Measurements from ENCODE around the gene PCDHB9. TPM values are rescaled to one million over a fixed set of nuclear protein-coding genes. Genes with fewer than 3 reads are reported as not detected.
A peak's percentile ranks its signal among the peaks of the same experiment; 100 is the strongest.
"Not testable (repeated sequence)": the region's sequence is repeated elsewhere in the genome, so short reads cannot be mapped to it uniquely, and the experiment has no call there.

The PCDHB9 gene
- total and polyA plus RNA-seq, 9 of the 15 experiments (the other 6 are each of a cell fraction or from before 2014, with no cell fraction given), result not detected

DNA sequence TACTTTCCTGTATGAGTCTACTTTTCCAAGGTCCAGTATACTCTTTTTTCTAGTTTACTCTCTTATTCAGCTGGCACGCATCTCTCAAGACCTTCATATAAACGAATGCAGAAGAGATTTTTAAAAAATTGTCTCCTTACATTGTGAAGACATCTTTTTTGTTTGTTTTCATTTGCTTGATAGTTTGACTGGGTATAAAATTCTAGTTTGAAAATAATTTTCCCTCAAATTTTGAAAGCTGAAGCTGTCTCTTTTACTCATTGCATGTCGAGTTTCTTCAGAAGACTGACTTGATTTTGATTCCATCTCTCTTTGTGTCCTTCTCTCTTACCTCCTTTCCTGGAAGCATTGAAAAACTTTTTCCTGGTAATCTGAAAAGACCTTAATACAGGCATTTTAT, 9.4 kb downstream of the PCDHB9 start:
- CTCF ChIA-PET (ENCODE audit: low intra/inter-chr PET ratio), result no interaction called here
- H3K27ac ChIP-seq (ENCODE audit: extremely low read depth, low read depth, low read length), result no peak overlapping the region
- WGBS (ENCODE audit: insufficient coverage, low coverage, missing lambda C conversion rate), result 0% methylated on average over 3 of the region's 3 CpGs
- POLR2A ChIA-PET, result interaction anchor here (0.6 to 1.0 kb wide), 2 partner anchors 47 to 65 kb away, joined by 3 read pairs; no protein-coding TSS in a partner anchor
- H2AFZ ChIP-seq (ENCODE audit: low read depth, low read length), result no peak overlapping the region
- no peak overlapping the region for H3K4me2 ChIP-seq (ENCODE audit: insufficient read depth, low read length)
- peak; percentile 73; the same call in 1 of the 2 replicates for TF ChIP-seq ZFP1 (CRISPR knock-in tag; IDR thresholded peaks at IDR 0.05)
- no peak for TF ChIP-seq ZNF561 (CRISPR knock-in tag; conservative IDR thresholded peaks at IDR 0.05)
- H3K4me3 ChIP-seq, result no peak overlapping the region
- BruUV-seq (replicated peaks), result no TSS peak
- ATAC-seq, result no peak
- H3K9me3 ChIP-seq (replicated peaks; ENCODE audit: control insufficient read depth, insufficient read depth, low read depth, low read length), result no peaks in the 10 kb centered on the region
- H3K9me1 ChIP-seq (ENCODE audit: control insufficient read depth, insufficient read depth, low read length), result no peaks in the 10 kb centered on the region
- in situ Hi-C loops (cut with MboI), result no loop called here
- DNase-seq (ENCODE audit: extremely low read depth in 1 of 4, low spot score in 3 of 4), result no peak
- H3K36me3 ChIP-seq (ENCODE audit: control insufficient read depth, insufficient read depth, low read length), result no peaks in the 10 kb centered on the region
- no peaks in the 10 kb centered on the region for H3K79me2 ChIP-seq (ENCODE audit: control insufficient read depth, insufficient read depth, low read length)
- no peaks in the 10 kb centered on the region for H3K4me1 ChIP-seq (replicated peaks in 1 of 2; ENCODE audit: control insufficient read depth in 2 of 2, insufficient read depth in 2 of 2, low read length in 2 of 2)
- H3K27me3 ChIP-seq (ENCODE audit: control insufficient read depth in 2 of 2, insufficient read depth in 2 of 2, low read length in 2 of 2), result no peaks in the 10 kb centered on the region
- FAIRE-seq, result no peak
- intact Hi-C loops (cut with micrococcal nuclease), result no loop called here
- H3K9ac ChIP-seq (ENCODE audit: insufficient read depth in 1 of 2, low read depth in 2 of 2, low read length in 2 of 2), result no peak overlapping the region
- H4K20me1 ChIP-seq (replicated peaks; ENCODE audit: control insufficient read depth, insufficient read depth, low read length), result no peaks in the 10 kb centered on the region

DNA sequence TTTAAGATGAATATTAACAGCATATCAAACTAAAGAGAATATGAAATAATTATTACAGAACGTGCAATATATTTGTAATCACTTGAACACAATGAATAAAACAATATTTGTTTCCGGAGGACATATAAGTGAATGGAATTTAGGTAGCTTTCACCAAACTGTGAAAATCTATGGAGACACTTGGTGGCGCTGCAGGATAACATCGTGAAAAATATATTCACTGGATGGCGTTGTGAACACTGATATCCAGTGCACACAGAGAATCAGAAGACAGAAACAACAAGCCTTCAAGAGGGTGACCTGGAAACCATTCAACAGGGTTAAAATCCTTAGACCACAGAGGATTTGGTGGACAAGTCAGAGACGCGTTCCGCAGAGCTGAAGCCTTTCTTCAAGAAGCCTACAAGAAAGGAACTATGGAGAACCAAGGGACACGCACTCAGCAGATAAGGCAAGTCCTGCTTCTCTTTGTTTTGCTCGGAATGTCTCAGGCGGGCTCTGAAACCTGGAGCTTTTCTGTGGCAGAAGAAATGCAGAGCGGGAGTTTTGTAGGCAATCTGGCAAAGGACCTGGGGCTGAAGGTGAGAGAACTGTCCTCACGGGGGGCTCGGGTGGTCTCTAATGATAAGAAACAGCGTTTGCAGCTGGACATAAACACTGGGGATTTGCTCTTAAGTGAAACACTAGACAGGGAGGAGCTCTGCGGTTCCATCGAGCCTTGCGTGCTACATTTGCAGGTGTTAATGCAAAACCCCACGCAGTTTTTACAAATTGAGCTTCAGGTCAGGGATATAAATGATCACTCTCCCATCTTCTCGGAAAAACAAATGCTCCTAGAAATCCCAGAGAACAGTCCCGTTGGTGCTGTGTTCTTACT, 12.6 kb downstream of the PCDHB9 start, which contains the start of gene PCDHB11:
Gene PCDHB11 (plus strand): TSS at position 269 of the 877 bp plus-strand sequence. CDS start 148 bp downstream, at position 417.
- 1% methylated on average over 21 of the region's 21 CpGs for WGBS (ENCODE audit: insufficient coverage, low coverage, missing lambda C conversion rate)
- no peak within 1 kb of the TSS for H2AFZ ChIP-seq (ENCODE audit: low read depth, low read length)
- FAIRE-seq (no peak), DNase-seq (ENCODE audit: extremely low read depth in 1 of 4, low spot score in 3 of 4) (peak in 1 of 4 experiments; percentile 4), ATAC-seq (no peak)
- no peaks in the 10 kb centered on the region for H4K20me1 ChIP-seq (replicated peaks; ENCODE audit: control insufficient read depth, insufficient read depth, low read length)
- intact Hi-C loops (cut with micrococcal nuclease) (no loop called here), in situ Hi-C loops (cut with MboI) (loop anchor here (25.0 kb wide), 1 partner anchor 938 kb away; no protein-coding TSS in a partner anchor)
- H3K9ac ChIP-seq (ENCODE audit: insufficient read depth in 1 of 2, low read depth in 2 of 2, low read length in 2 of 2), result no peak within 1 kb of the TSS
- CTCF ChIA-PET (ENCODE audit: low intra/inter-chr PET ratio), result interaction anchor here (0.6 to 1.1 kb wide), 2 partner anchors 365 to 679 kb away, joined by 3 read pairs; partner anchors contain the start of gene PCDH1
- POLR2A ChIA-PET, result no interaction called here
- no peak within 1 kb of the TSS for H3K4me2 ChIP-seq (ENCODE audit: insufficient read depth, low read length)
- no peaks in the 10 kb centered on the region for H3K9me1 ChIP-seq (ENCODE audit: control insufficient read depth, insufficient read depth, low read length)
- H3K36me3 ChIP-seq (ENCODE audit: control insufficient read depth, insufficient read depth, low read length), result no peaks in the 10 kb centered on the region
- no peaks in the 10 kb centered on the region for H3K27me3 ChIP-seq (ENCODE audit: control insufficient read depth in 2 of 2, insufficient read depth in 2 of 2, low read length in 2 of 2)
- no peaks in the 10 kb centered on the region for H3K79me2 ChIP-seq (ENCODE audit: control insufficient read depth, insufficient read depth, low read length)
- no peaks in the 10 kb centered on the region for H3K4me1 ChIP-seq (replicated peaks in 1 of 2; ENCODE audit: control insufficient read depth in 2 of 2, insufficient read depth in 2 of 2, low read length in 2 of 2)
- H3K4me3 ChIP-seq, result no peak within 1 kb of the TSS
- BruUV-seq (replicated peaks), result no TSS peak
- no peaks in the 10 kb centered on the region for H3K9me3 ChIP-seq (replicated peaks; ENCODE audit: control insufficient read depth, insufficient read depth, low read depth, low read length)
- no peak within 1 kb of the TSS for H3K27ac ChIP-seq (ENCODE audit: extremely low read depth, low read depth, low read length)
- TF ChIP-seq CTBP1 (IDR thresholded peaks at IDR 0.05; ENCODE audit: borderline replicate concordance), result no peak
- TF ChIP-seq, protein P1, sequence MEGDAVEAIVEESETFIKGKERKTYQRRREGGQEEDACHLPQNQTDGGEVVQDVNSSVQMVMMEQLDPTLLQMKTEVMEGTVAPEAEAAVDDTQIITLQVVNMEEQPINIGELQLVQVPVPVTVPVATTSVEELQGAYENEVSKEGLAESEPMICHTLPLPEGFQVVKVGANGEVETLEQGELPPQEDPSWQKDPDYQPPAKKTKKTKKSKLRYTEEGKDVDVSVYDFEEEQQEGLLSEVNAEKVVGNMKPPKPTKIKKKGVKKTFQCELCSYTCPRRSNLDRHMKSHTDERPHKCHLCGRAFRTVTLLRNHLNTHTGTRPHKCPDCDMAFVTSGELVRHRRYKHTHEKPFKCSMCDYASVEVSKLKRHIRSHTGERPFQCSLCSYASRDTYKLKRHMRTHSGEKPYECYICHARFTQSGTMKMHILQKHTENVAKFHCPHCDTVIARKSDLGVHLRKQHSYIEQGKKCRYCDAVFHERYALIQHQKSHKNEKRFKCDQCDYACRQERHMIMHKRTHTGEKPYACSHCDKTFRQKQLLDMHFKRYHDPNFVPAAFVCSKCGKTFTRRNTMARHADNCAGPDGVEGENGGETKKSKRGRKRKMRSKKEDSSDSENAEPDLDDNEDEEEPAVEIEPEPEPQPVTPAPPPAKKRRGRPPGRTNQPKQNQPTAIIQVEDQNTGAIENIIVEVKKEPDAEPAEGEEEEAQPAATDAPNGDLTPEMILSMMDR (IDR thresholded peaks at IDR 0.05 in 2 of 3, conservative IDR thresholded peaks at IDR 0.05 in 1 of 3; ENCODE audit: insufficient read depth in 2 of 3, low read depth in 1 of 3, low read length in 3 of 3), result peak; percentile 22 to 42 (median 26); a peak in 3 of 6 replicates

DNA sequence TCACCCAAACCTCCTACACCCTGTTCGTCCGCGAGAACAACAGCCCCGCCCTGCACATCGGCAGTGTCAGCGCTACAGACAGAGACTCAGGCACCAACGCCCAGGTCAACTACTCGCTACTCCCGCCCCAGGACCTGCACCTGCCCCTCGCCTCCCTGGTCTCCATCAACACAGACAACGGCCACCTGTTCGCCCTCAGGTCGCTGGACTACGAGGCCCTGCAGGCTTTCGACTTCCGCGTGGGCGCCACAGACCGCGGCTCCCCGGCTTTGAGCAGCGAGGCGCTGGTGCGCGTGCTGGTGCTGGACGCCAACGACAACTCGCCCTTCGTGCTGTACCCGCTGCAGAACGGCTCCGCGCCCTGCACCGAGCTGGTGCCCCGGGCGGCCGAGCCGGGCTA, 14.2 kb downstream of the PCDHB9 start:
- H3K9me1 ChIP-seq (ENCODE audit: control insufficient read depth, insufficient read depth, low read length); H2AFZ ChIP-seq (ENCODE audit: low read depth, low read length); H3K4me1 ChIP-seq (replicated peaks in 1 of 2; ENCODE audit: control insufficient read depth in 2 of 2, insufficient read depth in 2 of 2, low read length in 2 of 2); H3K9me3 ChIP-seq (replicated peaks; ENCODE audit: control insufficient read depth, insufficient read depth, low read depth, low read length); H4K20me1 ChIP-seq (replicated peaks; ENCODE audit: control insufficient read depth, insufficient read depth, low read length); ATAC-seq; H3K9ac ChIP-seq (ENCODE audit: insufficient read depth in 1 of 2, low read depth in 2 of 2, low read length in 2 of 2); intact Hi-C loops (cut with micrococcal nuclease); CTCF ChIA-PET (ENCODE audit: low intra/inter-chr PET ratio); H3K36me3 ChIP-seq (ENCODE audit: control insufficient read depth, insufficient read depth, low read length); FAIRE-seq; H3K4me2 ChIP-seq (ENCODE audit: insufficient read depth, low read length); BruUV-seq (replicated peaks); H3K27ac ChIP-seq (ENCODE audit: extremely low read depth, low read depth, low read length); H3K79me2 ChIP-seq (ENCODE audit: control insufficient read depth, insufficient read depth, low read length); POLR2A ChIA-PET; H3K4me3 ChIP-seq; DNase-seq (ENCODE audit: extremely low read depth in 1 of 4, low spot score in 3 of 4); H3K27me3 ChIP-seq (ENCODE audit: control insufficient read depth in 2 of 2, insufficient read depth in 2 of 2, low read length in 2 of 2): not testable (repeated sequence)
- in situ Hi-C loops (cut with MboI), result loop anchor here (25.0 kb wide), 1 partner anchor 936 kb away; no protein-coding TSS in a partner anchor
- WGBS (ENCODE audit: insufficient coverage, low coverage, missing lambda C conversion rate), result 7% methylated on average over 13 of the region's 38 CpGs
